HUES48 (cell line): Measurements from ENCODE around the gene ASTE1.

Experiments
- H3K27ac ChIP-seq: one replicate; pipeline ENCODE4 v1.7.0; 2013; ENCODE audit warnings: low read depth, low read length, inconsistent platforms
- H3K27me3 ChIP-seq: 2 replicates; pipeline ENCODE4 v1.6.1; 2013; ENCODE audit warnings: mild to moderate bottlenecking, low read length; ENCODE audit not compliant: control insufficient read depth, insufficient read depth
- H3K36me3 ChIP-seq: 2 replicates; pipeline ENCODE4 v1.6.1; 2013; ENCODE audit warnings: low read length; ENCODE audit not compliant: control insufficient read depth, insufficient read depth
- H3K4me1 ChIP-seq: 2 replicates; pipeline ENCODE4 v1.6.1; 2013; ENCODE audit warnings: mild to moderate bottlenecking, low read length; ENCODE audit not compliant: control insufficient read depth, insufficient read depth
- H3K4me3 ChIP-seq: 2 replicates; pipeline ENCODE4 v1.5.1; 2013; ENCODE audit warnings: mild to moderate bottlenecking, low read depth, low read length
- H3K9ac ChIP-seq: 2 replicates; pipeline ENCODE4 v1.6.1; 2013; ENCODE audit warnings: mild to moderate bottlenecking, low read depth, low read length, moderate library complexity
- H3K9me3 ChIP-seq: 2 replicates; pipeline ENCODE4 v1.6.1; 2013; ENCODE audit warnings: low read length; ENCODE audit not compliant: control insufficient read depth, insufficient read depth

The ASTE1 gene

DNA sequence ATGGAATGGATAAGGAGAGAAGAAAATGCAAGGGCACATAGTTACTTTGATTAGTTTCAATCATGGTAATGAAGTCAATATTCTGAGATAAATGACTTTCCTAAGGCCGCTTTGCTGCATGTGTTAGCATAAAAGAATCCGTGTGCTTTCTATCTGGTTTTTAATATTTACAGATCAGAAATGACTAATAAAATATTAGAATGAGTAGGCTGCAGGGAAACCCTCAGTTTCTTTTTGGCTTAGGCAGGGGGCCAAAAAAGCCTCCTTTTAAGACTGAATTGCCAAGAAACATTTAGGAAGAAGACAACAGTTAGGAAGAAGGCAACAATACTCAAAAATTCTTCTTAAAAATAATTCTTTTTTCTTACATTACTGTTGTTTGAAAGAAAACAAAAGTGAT, 11.7 kb upstream of the ASTE1 start:
- Histone ChIP-seq H3K27me3 (no peaks in the 10 kb centered on the region), H3K9me3 (no peaks in the 10 kb centered on the region), H3K27ac (no peak overlapping the region), H3K36me3 (no peaks in the 10 kb centered on the region), H3K4me3 (no peak overlapping the region), H3K9ac (no peak overlapping the region), H3K4me1 (no peaks in the 10 kb centered on the region)

DNA sequence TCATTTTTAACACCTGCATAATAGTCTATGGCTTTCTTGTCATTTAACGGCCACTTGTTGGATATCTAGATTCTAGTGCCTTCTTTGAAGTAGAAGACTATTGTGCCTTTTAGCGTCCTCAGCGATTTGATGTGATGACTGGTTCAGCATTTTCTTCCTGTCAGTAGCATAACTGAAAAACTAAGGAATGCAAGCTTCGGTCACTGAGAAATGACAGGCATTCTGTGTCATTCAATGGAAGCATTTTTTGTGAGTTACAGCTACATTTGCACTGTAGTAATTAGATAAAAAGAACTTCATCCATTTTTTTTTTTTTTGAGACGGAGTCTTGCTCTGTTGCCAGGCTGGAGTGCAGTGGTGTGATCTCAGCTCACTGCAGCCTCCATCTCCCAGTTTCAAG, 10.4 kb upstream of the ASTE1 start:
- Histone ChIP-seq H3K4me3 (no peak overlapping the region), H3K4me1 (no peaks in the 10 kb centered on the region), H3K36me3 (no peaks in the 10 kb centered on the region), H3K9ac (no peak overlapping the region), H3K9me3 (no peaks in the 10 kb centered on the region), H3K27ac (no peak overlapping the region), H3K27me3 (no peaks in the 10 kb centered on the region)

DNA sequence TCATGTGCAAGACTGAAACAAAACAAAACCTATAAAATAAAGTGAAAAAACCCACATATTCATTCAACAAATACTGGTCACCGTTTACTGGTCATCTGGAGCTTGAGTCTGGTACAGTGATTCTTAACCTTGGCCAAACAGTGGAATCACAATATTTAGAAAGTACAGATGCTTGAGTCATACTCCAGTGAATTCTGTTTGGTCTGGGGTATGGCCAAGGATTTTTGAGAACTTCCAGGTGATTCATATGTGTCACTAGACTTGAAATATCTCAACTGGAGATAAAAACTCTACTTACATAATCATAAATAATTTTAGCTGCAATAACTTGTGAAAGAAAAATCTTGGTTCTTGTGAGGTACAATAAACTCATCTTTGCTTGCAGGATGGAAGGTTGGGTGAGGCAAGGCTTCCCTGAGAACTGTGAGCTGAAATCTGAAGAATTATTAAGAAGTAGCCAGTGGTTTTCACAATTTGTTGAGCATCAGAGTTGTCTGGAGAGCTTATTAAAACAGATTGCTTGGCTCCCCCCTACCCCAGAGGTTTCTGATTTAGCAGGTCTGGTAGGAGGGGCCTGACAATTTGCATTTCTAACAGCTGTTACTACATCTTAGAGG, 9.7 kb upstream of the ASTE1 start:
- Histone ChIP-seq H3K27me3 (no peaks in the 10 kb centered on the region), H3K9me3 (no peaks in the 10 kb centered on the region), H3K27ac (no peak overlapping the region), H3K4me3 (no peak overlapping the region), H3K36me3 (no peaks in the 10 kb centered on the region), H3K9ac (no peak overlapping the region), H3K4me1 (no peaks in the 10 kb centered on the region)

DNA sequence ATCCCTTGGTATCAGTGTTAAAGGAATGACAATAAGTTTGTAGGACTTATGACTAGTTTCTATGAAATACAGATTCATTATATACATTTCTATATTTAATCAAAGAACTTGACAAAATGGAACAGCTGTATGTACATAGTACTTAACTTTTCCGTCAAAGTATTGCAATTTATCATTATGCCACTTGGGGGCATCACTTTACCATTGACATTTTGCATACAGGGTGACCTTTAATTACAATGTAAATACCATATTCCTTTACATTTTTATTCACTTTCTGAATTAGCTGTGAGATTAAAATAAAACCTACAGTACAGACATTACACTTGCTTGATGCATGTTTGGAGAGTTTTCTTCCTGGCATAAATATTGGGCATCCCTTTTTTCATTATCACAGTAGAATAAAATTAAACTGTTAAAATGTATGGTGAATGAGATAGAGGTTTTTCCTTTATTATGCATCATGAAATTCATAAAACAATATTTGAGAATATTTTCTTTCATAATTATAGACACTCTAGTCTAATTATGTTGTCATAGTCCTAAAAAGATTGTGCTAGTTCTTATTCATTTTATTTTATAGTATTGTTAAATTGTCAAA, 7.0 kb upstream of the ASTE1 start:
- Histone ChIP-seq H3K9ac (no peak overlapping the region), H3K36me3 (no peaks in the 10 kb centered on the region), H3K27ac (no peak overlapping the region), H3K4me1 (no peaks in the 10 kb centered on the region), H3K27me3 (no peaks in the 10 kb centered on the region), H3K9me3 (no peaks in the 10 kb centered on the region), H3K4me3 (no peak overlapping the region)

DNA sequence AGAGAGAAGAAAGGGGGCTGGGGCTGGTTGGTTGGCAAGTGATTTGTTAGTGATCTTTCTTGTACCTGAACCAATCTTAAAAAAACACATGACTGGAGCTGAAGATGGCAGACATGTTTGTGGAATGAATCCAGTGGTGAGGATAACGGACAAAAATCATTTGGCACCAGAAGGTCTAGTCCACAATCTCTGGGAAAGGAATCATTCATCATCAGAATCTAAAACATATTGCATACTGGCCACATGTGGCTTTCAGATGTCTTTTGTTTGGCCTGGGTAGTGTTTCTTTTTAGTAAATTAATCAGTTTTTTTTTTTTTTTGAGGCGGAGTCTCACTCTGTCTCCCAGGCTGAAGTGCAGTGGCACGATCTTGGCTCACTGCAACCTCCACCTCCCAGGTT, 5.0 kb upstream of the ASTE1 start:
- H3K27me3 ChIP-seq: no peaks in the 10 kb centered on the region
- H3K9ac ChIP-seq: no peak overlapping the region
- 0 out of 2 replicates have a peak, but pooled peaks cover 3% of the 10 kb centered on the region for H3K4me1 ChIP-seq
- no peaks in the 10 kb centered on the region for H3K9me3 ChIP-seq
- H3K27ac ChIP-seq: no peak overlapping the region
- H3K36me3 ChIP-seq: no peaks in the 10 kb centered on the region
- no peak overlapping the region for H3K4me3 ChIP-seq

DNA sequence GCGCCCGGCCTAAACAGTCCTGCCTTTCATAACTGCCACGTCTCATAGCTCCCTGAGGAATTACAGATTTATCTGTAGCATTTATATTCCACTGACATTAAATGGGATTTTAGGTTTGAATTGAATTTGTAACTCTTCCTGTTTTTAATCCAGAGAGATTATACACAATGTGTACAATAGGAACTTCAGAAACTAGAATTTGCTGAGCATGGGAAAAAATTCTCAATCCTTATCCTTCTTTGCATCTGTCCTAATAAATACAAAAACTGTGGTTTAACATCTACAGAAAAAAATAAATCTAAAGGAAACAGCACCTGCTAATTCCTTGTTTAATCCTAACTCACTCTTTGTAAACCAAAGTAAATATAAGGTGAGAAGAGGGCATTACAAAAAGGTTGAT, 2.2 kb upstream of the ASTE1 start:
- Histone ChIP-seq H3K36me3 (peaks cover 11% of the 10 kb centered on the region; the same call in 1 of the 2 replicates), H3K27me3 (no peaks in the 10 kb centered on the region), H3K4me1 (0 out of 2 replicates have a peak, but pooled peaks cover 3% of the 10 kb centered on the region), H3K9me3 (no peaks in the 10 kb centered on the region), H3K4me3 (no peak overlapping the region), H3K9ac (no peak overlapping the region), H3K27ac (no peak overlapping the region)

DNA sequence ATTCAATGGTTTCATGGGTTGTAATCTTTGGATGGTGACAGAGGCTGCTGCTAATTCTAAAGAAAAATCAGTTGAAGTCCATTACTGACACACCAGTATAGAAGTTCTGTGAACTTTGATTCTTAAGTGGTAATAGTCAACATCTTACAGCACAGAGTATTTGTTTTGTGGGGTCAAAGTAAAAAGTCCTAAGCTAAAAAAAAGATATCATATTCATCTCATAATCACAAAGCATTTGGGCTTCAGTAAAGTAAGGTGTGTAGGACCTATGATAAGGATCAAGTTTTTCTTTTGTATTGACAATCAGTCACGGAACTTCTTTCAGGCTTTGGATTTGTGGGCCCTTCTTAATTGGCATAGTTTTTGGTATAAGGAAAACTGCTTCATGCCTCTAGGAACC, 1.1 kb downstream of the ASTE1 start:
- Histone ChIP-seq H3K36me3 (peaks cover 11% of the 10 kb centered on the region; the same call in 1 of the 2 replicates), H3K27ac (no peak overlapping the region), H3K4me3 (peak overlapping the region; percentile 90), H3K9ac (no peak overlapping the region), H3K27me3 (no peaks in the 10 kb centered on the region), H3K4me1 (0 out of 2 replicates have a peak, but pooled peaks cover 3% of the 10 kb centered on the region), H3K9me3 (no peaks in the 10 kb centered on the region)

DNA sequence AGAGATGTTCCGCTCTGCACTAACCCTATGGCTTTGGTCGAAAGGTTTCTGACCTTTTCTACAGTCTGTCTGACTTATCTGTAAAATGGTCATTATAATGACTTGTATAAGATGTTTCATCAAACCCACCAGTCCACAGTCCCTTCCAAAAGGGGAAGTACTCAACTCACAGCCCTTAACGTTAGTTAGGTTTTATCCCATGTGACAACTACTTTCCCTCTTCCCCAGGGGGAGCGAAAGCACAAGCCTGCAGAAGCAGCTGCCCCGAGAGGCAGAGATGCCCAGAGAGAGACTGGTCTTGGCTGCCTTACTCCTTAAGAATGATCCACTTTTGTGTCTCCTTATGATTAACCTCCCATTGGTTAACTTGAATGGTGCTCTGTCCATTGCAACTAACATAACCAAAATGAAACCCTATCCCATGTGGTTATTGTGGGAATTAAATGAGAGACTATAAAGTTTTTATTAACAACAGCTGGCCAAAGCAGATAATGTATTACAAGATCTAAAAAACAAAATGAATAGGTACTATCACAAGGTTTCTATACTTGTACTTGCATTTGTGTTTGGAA, 6.4 kb downstream of the ASTE1 start:
- Histone ChIP-seq H3K4me1 (no peaks in the 10 kb centered on the region), H3K9ac (no peak overlapping the region), H3K27ac (no peak overlapping the region), H3K9me3 (no peaks in the 10 kb centered on the region), H3K36me3 (peaks cover 38% of the 10 kb centered on the region), H3K27me3 (no peaks in the 10 kb centered on the region), H3K4me3 (no peak overlapping the region)

DNA sequence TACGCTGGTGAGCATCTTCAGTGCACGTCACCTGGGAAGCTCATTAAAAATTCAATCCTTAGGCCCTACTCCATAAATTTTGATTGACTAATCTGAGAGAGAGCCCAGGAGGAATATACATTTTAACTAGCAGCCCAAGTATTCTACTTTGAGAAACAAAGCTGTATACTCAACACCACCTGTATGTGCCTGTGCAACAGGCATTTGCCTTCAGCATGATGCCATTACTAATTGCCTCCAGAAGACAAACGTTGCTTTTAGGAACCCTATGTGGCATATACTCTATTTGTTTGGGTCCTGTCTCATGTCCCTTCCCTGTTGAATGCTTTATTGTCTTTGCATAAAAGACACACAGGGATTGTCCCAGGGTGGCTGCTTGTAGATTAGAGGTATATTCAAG, 7.7 kb downstream of the ASTE1 start:
- Histone ChIP-seq H3K36me3 (peaks cover 41% of the 10 kb centered on the region), H3K9ac (no peak overlapping the region)

DNA sequence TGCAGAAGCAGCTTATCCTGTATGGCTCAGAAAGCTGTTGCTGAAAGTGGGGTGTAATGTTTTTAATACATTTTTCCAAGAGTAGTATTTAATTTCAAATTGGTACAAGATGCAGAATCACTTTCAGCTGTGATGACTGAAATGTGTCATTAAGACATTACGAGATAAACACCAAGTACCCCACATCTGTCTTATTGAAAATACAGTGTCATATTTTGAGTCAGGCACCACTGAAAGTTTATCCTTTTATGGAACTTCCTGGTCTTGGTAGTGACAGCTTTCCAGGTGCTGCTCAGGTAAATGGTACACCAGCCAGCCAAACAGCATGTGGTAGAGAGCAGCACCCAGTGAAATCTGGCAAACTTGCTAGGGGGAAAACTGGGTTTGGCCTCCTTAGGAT, 16.9 kb downstream of the ASTE1 start:
- H3K4me1 ChIP-seq: no peaks in the 10 kb centered on the region
- H3K9ac ChIP-seq: no peak overlapping the region
- H3K4me3 ChIP-seq: no peak overlapping the region
- no peak overlapping the region for H3K27ac ChIP-seq
- H3K36me3 ChIP-seq: peaks cover 40% of the 10 kb centered on the region
- H3K27me3 ChIP-seq: no peaks in the 10 kb centered on the region
- no peaks in the 10 kb centered on the region for H3K9me3 ChIP-seq

More for the DNA sequence above, 7.7 kb downstream of the ASTE1 start:
- no peak overlapping the region for H3K4me3 ChIP-seq
- no peak overlapping the region for H3K27ac ChIP-seq
- no peaks in the 10 kb centered on the region for H3K27me3 ChIP-seq
- no peaks in the 10 kb centered on the region for H3K9me3 ChIP-seq
- H3K4me1 ChIP-seq: no peaks in the 10 kb centered on the region

DNA sequence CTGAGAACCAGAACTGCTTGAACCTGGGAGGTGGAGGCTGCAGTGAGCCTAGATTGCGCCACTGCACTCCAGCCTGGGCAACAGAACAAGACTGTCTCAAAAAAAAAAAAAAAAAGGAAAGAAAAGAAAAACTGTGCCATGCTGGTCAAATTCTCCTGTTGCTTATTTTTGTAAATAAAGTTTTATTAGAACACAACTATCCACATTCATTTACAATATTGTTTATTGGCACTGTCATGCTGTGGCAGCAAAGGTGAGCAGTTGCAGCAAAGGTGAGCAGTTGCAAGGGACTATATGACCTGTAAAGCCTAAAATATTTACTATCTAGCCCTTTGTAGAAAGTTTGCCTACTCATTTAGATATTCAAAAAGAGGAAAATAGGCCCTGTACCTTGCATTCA, 18.3 kb downstream of the ASTE1 start:
- no peaks in the 10 kb centered on the region for H3K4me1 ChIP-seq
- peaks cover 32% of the 10 kb centered on the region for H3K36me3 ChIP-seq
- H3K9ac ChIP-seq: no peak overlapping the region

More for the DNA sequence above, 18.3 kb downstream of the ASTE1 start:
- Histone ChIP-seq H3K9me3 (no peaks in the 10 kb centered on the region), H3K27ac (no peak overlapping the region), H3K4me3 (no peak overlapping the region), H3K27me3 (no peaks in the 10 kb centered on the region)
